Measurements from ENCODE around the gene IMMP2L. TPM values are rescaled to one million over a fixed set of nuclear protein-coding genes. Genes with fewer than 3 reads are reported as not detected.

The IMMP2L gene
- total RNA-seq, 4 donors from 2014 or later, result 2.6 to 69.1 (median 34.7) TPM

GRCh38 chr7:111393011-111393754 is 169.1 kb downstream of the IMMP2L start:
- Histone ChIP-seq H3K4me3 (no peak overlapping the region), H3K27ac (peak overlapping the region; percentile 15 to 69)

GRCh38 chr7:111392294-111392693 is 170.0 kb downstream of the IMMP2L start:
- TF ChIP-seq POLR2A (IDR thresholded peaks at IDR 0.05) (no peak), CTCF (IDR thresholded peaks at IDR 0.05) (no peak)
- no peak for DNase-seq
- intact Hi-C loops (cut with DNase I; ENCODE audit: low total_unique reads), result no loop called here
- H3K36me3 ChIP-seq, result no peaks in the 10 kb centered on the region
- H3K27me3 ChIP-seq, result no peaks in the 10 kb centered on the region
- no peaks in the 10 kb centered on the region for H3K9me3 ChIP-seq
- no peaks in the 10 kb centered on the region for H3K4me1 ChIP-seq
- H3K4me3 ChIP-seq, result no peak overlapping the region
- peak overlapping the region; percentile 14 to 69 for H3K27ac ChIP-seq

More at GRCh38 chr7:111393011-111393754, 169.1 kb downstream of the IMMP2L start:
- Histone ChIP-seq H3K4me1 (no peaks in the 10 kb centered on the region), H3K27me3 (no peaks in the 10 kb centered on the region), H3K9me3 (no peaks in the 10 kb centered on the region), H3K36me3 (no peaks in the 10 kb centered on the region)
- no peak for DNase-seq
- intact Hi-C loops (cut with DNase I; ENCODE audit: low total_unique reads), result no loop called here
- TF ChIP-seq CTCF (IDR thresholded peaks at IDR 0.05), result no peak
- no peak for TF ChIP-seq POLR2A (IDR thresholded peaks at IDR 0.05)

DNA sequence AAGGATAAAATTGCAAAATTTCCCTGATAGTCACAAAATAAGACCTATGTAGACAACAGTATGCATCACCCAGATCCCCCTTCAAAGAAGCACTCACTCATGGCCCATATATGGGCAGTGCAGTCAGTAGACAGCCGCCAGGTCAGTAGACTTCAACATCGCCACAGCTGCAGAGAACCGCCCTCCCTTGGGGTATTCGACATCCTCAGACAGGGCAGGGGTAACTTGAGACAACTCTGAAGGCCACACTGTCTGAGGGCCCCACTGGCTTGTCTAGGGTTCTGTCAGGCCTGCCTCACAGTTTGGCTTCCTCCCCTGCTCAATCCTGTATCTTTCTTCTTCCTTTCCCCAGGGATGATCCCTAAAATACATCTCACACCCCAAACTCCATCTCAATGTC is 172.3 kb downstream of the IMMP2L start:
- H3K4me1 ChIP-seq, result no peaks in the 10 kb centered on the region
- H3K4me3 ChIP-seq, result no peak overlapping the region
- intact Hi-C loops (cut with DNase I; ENCODE audit: low total_unique reads), result no loop called here
- no peaks in the 10 kb centered on the region for H3K27me3 ChIP-seq
- H3K27ac ChIP-seq, result no peak overlapping the region
- H3K9me3 ChIP-seq, result no peaks in the 10 kb centered on the region
- no peak for DNase-seq
- no peaks in the 10 kb centered on the region for H3K36me3 ChIP-seq
- TF ChIP-seq POLR2A (IDR thresholded peaks at IDR 0.05), result no peak
- no peak for TF ChIP-seq CTCF (IDR thresholded peaks at IDR 0.05)

GRCh38 chr7:111388912-111389311 is 173.4 kb downstream of the IMMP2L start:
- H3K36me3 ChIP-seq, result no peaks in the 10 kb centered on the region
- H3K9me3 ChIP-seq, result no peaks in the 10 kb centered on the region
- no peak overlapping the region for H3K4me3 ChIP-seq
- no peaks in the 10 kb centered on the region for H3K4me1 ChIP-seq
- no peak overlapping the region for H3K27ac ChIP-seq
- DNase-seq, result no peak
- intact Hi-C loops (cut with DNase I; ENCODE audit: low total_unique reads), result no loop called here
- TF ChIP-seq POLR2A (IDR thresholded peaks at IDR 0.05), result no peak
- no peak for TF ChIP-seq CTCF (IDR thresholded peaks at IDR 0.05)
- no peaks in the 10 kb centered on the region for H3K27me3 ChIP-seq

GRCh38 chr7:111388016-111388415 is 174.3 kb downstream of the IMMP2L start:
- intact Hi-C loops (cut with DNase I; ENCODE audit: low total_unique reads), result no loop called here
- Histone ChIP-seq H3K9me3 (no peaks in the 10 kb centered on the region), H3K27ac (no peak overlapping the region), H3K4me3 (no peak overlapping the region), H3K27me3 (no peaks in the 10 kb centered on the region), H3K4me1 (no peaks in the 10 kb centered on the region), H3K36me3 (no peaks in the 10 kb centered on the region)
- no peak for TF ChIP-seq CTCF (IDR thresholded peaks at IDR 0.05)
- no peak for TF ChIP-seq POLR2A (IDR thresholded peaks at IDR 0.05)
- DNase-seq, result no peak

Measured in uterus (tissue), 4 donors.